ENCODE measurements around the gene TGIF1. TPM values are rescaled to one million over a fixed set of nuclear protein-coding genes. Genes with fewer than 3 reads are reported as not detected.
"Not testable (repeated sequence)": the region's sequence is repeated elsewhere in the genome, so short reads cannot be mapped to it uniquely, and the experiment has no call there.

TGIF1 gene
- total RNA-seq, 1 experiment from 2014 or later: 61.9 TPM

DNA sequence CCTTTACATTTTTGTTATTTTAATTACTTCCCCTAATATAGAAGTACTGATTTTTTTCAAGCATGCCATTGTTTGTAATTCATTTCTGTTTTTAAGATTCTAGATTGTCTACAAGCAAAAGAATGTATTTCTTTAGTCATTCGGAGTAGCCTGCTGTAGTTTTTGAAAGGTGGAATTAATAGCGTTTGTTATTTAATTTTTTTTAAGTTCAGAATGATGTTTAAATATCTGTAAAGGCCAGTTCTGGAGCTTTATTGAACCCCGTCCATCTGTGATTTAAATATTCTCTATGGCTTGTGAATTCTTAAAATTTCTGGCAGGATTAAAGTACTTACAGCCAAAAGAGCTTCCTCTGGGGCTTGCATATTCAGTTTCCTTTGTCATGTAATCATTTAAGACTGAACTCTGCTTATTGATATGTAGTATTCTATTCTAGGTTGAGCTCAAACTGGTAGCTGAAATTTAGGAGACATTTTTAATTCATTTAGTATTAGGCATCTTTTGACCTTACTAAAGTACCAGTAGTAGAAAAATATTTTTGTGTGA, 5.2 kb downstream of the TGIF1 start:
- DNase-seq (ENCODE audit: low read depth): no peak

DNA sequence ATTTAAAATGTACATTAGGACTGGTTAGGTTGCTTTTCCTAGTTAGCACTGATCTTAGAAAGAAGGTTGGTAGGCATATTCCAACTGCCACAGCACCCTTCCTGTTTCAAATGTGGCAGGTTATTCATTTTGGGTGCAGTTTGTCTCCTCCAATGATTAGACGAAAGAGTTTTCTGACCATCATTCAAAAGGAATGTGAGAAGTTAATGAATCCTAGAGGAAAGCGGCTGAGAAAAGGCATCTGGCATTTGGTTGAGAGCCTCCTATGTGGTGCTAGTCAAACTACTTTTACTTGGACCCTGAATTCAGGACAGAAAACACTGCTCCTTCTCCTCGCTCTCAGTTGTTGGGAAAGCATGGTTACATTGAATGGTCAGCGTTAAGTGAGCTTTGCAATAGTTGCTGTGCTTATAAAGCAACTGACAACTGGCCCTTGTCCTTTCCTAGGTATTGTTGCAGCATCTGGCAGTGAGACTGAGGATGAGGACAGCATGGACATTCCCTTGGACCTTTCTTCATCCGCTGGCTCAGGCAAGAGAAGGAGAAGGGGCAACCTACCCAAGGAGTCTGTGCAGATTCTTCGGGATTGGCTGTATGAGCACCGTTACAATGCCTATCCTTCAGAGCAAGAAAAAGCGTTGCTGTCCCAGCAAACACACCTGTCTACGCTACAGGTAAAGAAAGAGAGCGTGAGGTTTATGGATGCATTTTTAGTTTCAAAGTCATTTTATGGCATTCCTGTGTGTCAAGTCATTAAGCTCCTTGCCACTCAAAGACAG, 6.1 kb downstream of the TGIF1 start:
- peak; percentile 11 for DNase-seq (ENCODE audit: low read depth)

DNA sequence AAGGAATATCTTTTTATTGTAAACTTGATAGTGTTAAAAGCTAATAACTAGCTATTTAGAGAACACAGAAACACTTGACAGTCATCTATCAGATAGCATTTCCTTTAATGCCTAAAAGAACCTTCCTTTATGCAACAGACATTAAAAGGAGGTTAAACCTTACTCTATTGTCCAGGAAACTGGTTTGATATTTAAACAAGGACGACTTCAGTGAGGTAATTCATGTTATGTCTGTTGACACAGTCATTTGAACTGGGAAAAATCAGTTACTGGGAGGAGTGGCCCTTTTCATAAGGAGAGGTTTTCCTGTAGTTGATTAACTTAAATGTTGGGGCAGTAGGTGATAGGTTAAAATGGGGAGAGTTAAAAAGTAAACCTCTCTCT, 6.7 kb downstream of the TGIF1 start:
- DNase-seq (ENCODE audit: low read depth): no peak

DNA sequence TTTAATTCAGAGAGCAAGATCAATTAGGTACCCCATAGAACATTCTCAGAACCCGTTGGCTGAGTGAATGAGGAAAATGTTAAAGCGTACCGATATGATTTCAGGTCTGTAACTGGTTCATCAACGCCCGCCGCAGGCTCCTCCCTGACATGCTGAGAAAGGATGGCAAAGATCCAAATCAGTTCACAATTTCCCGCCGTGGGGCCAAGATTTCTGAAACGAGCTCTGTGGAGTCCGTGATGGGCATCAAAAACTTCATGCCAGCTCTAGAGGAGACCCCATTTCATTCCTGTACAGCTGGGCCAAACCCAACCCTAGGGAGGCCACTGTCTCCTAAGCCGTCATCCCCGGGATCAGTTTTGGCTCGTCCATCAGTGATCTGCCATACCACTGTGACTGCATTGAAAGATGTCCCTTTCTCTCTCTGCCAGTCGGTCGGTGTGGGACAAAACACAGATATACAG, 7.3 kb downstream of the TGIF1 start:
- no peak for DNase-seq (ENCODE audit: low read depth)

DNA sequence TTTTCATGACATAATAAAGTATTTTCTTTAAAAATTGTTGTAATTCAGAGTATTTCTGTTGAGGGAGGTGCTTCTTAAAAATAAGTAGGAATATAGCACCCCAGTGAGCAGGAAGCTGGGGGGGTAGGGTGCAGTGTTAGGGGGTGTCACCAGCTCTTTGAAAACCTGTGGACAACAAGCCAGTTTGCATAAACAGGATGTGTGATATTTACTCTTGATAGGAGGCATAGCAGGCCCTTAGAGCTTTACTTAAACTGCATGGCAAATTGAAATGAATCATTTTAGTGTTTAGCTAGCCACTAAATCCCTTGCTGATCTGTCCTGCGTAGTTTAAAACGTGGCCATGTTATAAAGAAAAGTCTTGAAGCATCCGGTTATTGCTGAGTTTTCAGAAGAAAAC, 8.4 kb downstream of the TGIF1 start:
- DNase-seq (ENCODE audit: low read depth): no peak

DNA sequence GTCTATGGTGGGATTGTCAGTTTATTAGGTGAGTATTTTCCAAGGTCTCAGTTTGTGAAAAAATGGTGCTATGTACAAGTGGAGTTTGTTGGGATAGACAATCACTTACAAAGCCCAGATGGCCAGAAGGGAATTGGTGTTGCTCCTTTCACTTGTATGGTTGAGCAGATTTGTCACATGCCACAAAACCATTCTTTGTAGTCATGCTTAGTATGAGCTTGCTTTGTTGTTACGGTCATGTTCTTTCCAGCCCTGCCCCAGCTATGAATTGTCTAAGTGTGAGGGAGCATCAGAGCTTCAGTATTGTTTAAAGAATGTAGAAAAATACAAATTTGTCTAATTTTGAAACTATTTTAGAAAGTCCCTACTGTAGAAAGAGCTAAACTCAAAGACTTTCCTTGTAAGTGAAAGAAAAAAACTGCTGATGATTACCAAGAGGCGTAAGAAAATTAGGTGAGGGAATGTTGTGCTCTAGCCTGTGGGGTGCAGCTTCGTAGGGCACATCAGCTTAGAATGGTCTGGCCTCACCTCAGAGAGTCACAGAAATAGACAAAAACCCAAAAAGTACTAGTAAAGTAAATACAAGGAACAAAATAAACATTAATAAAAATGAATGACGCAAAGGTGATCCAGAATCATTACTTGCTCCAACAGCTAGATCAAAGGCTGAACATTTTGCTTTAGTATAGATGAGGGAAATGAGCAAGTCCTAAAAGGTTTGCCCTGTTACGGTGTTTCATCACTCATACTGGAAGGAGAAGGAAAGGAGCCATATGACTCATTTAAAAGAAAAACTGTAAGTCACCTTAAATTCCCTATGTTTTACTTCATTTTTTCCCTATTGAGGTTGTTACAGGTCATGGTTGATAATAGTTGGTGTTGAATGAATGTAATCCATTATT, 9.2 kb downstream of the TGIF1 start:
- DNase-seq (ENCODE audit: low read depth): peak; percentile 80

DNA sequence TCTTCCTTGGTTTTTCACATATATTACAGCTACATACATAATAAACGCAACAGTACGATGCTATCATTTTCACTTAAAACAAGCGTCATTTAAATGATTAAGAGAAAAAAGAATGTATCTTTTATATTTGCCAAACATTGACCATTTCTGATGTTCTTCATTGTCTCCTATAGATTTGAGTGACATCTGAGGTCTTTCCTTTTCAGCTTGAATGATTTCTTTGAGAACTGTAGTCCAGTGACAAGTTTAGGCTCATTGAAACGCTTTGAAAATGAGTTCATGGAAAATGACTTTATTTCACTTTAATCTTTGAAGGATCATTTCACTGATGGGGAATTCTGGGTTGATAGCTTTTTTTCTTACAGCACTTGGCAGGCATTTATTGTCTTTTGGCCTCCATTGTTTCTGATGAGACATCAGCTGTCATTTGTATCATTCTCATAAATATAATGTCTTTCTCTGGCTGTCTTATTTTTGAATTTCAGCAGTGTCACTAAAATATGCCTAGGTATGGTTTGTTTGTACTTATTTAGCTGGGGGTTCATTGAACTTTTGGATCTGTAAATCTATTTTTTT, 10.9 kb downstream of the TGIF1 start:
- no peak for DNase-seq (ENCODE audit: low read depth)

DNA sequence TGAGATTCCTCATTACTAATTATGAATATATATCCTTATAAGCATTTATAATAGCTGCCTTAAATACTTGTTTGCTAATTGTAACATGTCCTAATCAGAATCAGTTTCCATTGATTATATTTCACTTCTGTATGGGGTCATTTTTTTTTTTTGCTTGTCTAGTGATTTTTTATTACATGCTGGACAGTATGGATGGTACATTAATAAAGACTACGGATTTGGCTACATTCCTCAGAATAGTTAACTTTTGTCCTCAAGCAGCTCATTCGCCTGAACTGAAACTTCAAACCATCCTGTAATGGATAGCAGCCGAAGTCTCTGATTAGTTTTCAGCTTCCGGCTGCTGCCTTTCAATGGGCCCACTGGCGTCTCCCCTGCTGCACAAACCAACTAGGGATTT, 11.7 kb downstream of the TGIF1 start:
- DNase-seq (ENCODE audit: low read depth): no peak

DNA sequence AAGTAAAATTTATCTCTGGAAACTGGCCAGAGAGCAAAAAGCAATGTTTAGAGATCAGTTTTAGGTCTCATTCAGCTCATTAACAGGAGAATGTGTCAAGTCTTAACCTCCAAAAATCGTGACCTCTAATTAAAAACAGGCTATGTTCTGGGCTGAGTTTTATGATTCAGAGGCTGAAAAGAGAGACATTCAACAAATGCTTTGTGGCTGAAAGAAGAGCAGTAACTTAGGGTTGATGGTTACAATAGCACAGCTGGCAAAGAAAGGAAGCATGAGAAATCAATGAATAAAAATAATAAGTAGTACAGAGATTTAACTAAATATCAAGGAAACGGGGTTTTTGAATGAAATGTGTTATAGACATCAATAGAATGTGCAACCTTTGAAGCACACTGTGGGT, 13.1 kb downstream of the TGIF1 start:
- DNase-seq (ENCODE audit: low read depth): no peak

DNA sequence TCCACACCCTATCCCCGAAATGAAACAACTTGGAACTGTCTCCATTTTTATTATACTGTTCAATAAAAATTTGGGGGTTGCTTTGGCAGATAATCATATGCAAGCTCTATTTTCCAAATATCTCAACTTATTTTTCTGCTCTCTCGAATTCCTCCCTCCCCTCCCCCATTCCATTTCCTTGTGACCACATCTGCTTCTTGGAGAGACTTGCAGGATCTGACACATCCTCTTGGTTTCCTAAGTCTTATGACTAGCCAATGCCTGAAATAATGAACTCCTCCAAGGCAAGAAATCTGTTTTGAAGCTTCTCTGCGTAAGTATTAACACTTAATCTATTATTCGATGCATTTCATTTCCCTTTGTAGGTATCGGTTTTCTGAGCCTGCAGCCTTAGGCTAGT, 16.1 kb downstream of the TGIF1 start:
- DNase-seq (ENCODE audit: low read depth): peak; percentile 84

DNA sequence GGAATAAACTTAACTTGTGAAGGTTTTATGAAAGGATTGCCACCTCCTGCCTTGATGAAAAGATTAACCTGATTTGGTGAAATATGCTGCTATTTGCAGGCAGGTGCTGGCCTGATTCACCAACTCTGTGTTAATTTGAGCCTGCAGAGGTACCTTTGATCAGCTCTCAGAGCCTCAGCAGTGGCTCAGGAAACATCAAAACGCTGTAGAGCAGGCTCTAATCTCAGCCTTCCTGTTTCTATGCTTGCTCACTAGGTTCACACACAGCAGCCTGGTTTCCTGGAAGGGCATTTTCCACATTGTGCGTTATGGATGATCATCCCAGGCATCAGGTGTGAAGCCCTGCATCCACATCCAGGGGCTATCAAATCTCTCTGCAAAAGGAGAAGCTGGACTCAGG, 16.9 kb downstream of the TGIF1 start:
- DNase-seq (ENCODE audit: low read depth): peak; percentile 44

DNA sequence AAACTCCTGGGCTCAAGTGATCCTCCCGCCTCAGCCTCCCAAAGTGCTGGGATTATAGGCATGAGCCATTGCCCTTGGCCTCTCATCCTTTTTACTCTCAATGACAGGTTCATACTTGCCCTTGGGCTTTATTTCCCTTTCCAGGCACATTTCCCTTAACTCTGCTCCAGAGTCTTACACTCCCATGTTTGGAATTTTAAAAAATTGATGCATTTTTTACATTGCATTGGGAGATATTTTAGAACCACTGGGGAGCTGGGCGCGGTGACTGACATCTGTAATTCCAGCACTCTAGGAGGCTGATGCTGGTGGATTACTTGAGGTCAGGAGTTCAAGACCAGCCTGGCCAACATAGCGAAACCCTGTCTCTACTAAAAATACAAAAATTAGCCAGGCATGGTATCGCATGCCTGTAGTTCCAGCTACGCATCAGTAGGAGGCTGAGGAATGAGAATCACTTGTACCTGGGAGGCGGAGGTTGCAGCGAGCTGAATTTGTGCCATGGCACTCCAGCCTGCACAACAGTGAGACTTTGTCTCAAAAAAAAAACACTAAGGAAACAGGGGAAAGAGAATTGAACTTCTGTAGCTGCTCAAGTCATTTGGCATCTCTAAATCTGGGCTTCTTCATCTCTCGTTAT, 18.2 kb downstream of the TGIF1 start:
- no peak for DNase-seq (ENCODE audit: low read depth)

DNA sequence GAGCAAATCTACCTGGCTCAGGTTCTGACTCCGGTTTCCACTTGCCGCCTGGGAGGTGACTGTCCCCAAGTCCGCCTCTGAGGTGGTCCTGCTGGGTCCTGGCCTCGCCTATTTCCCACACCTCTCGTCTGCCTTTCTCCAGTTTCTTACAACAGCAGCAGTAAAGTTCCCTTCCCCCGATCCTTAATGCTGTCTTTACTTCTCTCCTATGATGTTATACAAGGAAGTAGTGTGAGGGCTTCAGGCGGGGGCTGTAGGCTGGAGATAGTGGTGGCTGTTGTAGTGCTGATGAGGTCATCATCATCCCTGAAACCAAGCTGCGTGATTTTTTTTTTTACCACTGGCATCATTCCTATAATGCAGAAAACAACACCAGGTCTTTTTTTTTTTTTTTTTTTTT, 18.9 kb downstream of the TGIF1 start:
- DNase-seq (ENCODE audit: low read depth): no peak

DNA sequence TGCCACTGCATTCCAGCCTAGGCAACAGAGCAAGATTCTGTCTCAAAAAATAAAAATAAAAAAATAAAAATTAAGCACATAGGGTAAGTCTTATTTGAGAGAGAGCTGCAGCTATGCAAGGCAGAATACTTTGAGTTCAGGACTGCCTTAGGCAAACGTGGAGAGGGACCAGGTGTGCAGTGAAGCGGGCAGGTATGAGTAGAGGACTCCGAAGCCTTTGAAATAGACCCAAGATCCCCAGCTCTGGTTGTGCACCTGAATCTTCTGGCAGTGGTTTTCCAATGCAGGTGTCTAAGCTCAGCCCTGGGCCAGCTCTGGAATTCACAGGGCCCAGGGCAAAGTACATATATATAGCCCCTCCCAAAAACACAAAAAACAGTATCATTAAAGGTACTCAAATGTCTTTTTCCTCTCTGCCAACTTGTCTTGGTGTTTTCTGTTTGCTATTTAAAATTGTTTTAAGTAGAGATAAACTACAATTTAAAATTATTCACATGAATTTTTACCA, 21.2 kb downstream of the TGIF1 start:
- DNase-seq (ENCODE audit: low read depth): no peak

DNA sequence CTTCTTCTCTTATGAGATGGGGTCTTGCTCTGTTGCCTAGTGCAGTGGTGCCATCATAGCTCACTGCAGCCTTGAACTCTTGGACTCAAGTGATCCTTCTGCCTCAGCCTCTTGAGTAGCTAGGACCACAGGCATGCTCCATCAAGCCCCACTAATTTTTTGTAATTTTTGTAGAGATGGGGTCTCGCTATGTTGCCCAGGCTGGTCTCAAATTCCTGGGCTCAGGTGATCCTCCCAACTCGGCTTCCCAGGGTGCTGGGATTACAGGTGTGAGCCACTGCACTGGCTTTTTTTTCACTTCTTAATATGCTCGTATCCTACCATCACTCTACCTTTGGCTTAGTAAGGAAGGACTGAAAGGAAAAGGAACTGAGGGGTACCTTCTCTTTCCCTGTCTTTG, 22.1 kb downstream of the TGIF1 start:
- not testable (repeated sequence) for DNase-seq (ENCODE audit: low read depth)

DNA sequence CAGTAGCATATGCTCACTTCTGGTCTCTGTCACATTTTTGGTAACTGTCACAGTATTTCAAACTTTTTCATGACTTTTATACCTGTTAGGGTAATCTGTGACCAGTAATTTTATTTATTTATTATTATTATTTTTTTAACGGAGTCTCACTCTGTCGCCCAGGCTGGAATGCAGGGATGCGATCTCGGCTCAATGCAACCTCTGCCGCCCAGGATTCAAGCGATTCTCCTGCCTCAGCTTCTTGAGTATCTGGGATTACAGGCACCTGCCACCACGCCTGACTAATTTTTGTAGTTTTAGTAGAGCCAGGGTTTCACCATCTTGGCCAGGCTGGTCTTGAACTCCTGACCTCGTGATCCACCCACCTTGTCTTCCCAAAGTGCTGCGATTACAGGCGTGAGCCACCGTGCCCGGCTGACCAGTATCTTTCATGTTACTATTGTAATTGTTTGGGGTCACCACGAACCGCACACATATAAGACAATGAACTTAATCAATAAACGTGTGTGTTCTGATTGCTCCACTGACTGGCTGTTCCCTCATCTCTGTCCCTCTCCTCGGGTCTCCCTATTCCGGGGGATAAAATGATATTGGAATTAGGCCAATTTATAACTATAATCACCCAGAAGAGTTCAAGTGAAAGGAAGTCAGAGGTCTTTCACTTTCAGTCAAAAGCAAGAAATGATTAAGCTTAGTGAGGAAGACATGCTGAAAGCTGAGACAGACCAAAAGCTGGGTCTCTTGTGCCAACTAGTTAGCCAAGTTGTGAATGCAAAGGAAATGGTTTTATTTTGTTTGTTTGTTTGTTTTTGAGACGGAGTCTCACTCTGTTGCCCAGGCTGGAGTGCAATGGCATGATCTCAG, 22.9 kb downstream of the TGIF1 start:
- DNase-seq (ENCODE audit: low read depth): no peak

DNA sequence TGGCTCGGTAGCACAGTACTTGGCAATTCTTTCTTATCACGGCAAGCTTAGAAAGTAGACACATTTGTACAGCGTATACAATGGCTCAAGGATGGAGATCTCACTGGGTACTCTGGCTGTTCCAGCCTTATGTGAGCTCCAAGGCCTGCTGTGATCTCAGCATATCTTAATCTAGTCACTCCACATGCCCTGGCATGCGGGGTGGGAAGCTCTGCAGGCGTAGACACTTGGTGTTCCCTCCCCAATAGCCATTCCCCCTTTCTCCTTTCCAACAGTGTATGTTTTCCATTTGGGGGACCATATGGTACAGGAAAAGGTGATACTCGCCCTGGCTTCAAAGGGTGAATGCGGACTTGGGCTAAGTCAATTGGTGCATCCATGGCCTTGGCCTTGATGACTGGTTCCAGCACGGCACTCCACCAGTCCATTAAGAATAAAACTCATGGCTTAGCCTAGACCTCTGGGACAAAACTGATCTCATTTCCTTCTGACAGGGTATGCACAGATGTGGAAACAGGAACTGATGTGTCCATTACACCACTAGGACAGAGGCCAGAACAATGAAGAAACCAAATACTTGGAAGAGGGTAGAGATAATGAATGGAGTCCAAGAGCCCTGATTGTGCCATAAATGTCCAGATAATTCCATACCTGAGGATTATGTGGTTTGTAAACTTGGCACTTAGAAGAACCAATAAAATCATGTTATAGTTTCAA, 28.4 kb downstream of the TGIF1 start:
- peak; percentile 17 for DNase-seq (ENCODE audit: low read depth)

DNA sequence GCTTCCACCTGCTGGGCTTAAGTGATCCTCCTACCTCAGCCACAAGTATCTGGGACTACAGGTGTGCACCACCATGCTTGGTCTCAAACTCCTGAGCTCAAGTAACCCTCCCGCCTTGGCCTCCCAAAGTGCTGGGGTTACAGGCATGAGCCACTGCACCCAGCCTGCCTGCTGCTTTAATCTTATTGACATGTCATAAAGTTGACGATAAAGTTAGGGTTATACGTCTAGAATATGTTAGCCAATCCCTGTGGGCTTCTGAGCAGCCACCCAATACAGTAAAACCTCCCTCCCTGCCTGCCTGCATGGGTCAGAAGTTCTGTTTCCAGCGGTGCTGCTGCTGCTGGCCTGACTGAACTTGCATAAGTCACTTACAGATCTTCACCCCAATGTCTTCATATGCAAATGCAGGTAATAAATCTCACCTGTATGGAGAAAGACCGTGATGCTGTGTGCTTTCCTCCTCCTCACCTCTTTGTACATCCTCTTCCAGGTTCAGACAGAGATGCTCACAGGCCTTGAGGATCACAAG, 30.1 kb downstream of the TGIF1 start:
- no peak for DNase-seq (ENCODE audit: low read depth)
